NCI-H524 (cell line): ENCODE data around the gene NAA30.
"Not testable (repeated sequence)": the region's sequence is repeated elsewhere in the genome, so short reads cannot be mapped to it uniquely, and the experiment has no call there.

Experiments used
- DNase-seq, 2 experiments: peaks; one replicate each; lab custom pipeline; 2025; lab: John Stamatoyannopoulos, UW

The NAA30 gene

GRCh38 chr14:57390037-57390805, at the start of gene NAA30:
Gene NAA30 (plus strand): TSS chr14:57390586. CDS start chr14:57390958, 372 bp downstream.
- DNase-seq = peak; percentile 98 to 99

- not testable (repeated sequence) for DNase-seq
Observed at GRCh38 chr14:57343545-57344297, 46.7 kb upstream of the NAA30 start.

GRCh38 chr14:57345106-57345505, 45.3 kb upstream of the NAA30 start:
- peak; percentile 76 to 83 for DNase-seq

- peak; percentile 30 to 78 for DNase-seq
Observed at GRCh38 chr14:57346741-57347140, 43.6 kb upstream of the NAA30 start.

- peak; percentile 53 to 79 for DNase-seq
Observed at GRCh38 chr14:57352396-57353170, 37.8 kb upstream of the NAA30 start.

GRCh38 chr14:57355081-57355800, 35.1 kb upstream of the NAA30 start:
- no peak for DNase-seq

GRCh38 chr14:57362361-57362760, 28.0 kb upstream of the NAA30 start:
- DNase-seq = no peak

GRCh38 chr14:57364659-57365450, 25.5 kb upstream of the NAA30 start:
- DNase-seq = no peak

GRCh38 chr14:57370187-57370586, 20.2 kb upstream of the NAA30 start:
- not testable (repeated sequence) for DNase-seq

- DNase-seq = no peak
Observed at GRCh38 chr14:57371013-57371412, 19.4 kb upstream of the NAA30 start.

GRCh38 chr14:57375156-57375555, 15.2 kb upstream of the NAA30 start:
- DNase-seq = no peak

GRCh38 chr14:57378661-57379060, 11.7 kb upstream of the NAA30 start:
- no peak for DNase-seq

GRCh38 chr14:57380935-57381334, 9.5 kb upstream of the NAA30 start:
- no peak for DNase-seq

GRCh38 chr14:57382283-57382682, 8.1 kb upstream of the NAA30 start:
- no peak for DNase-seq

GRCh38 chr14:57383125-57383745, 7.2 kb upstream of the NAA30 start:
- DNase-seq = no peak

GRCh38 chr14:57388067-57388466, 2.3 kb upstream of the NAA30 start:
- peak; percentile 5 to 75 for DNase-seq

- peak; percentile 91 to 96 for DNase-seq
Observed at GRCh38 chr14:57389646-57390036, 745 bp upstream of the NAA30 start.

GRCh38 chr14:57390806-57391516, 575 bp downstream of the NAA30 start:
- peak; percentile 38 to 60 for DNase-seq

GRCh38 chr14:57391517-57392195, 1.3 kb downstream of the NAA30 start:
- peak in 1 of 2 experiments; percentile 53 for DNase-seq
